ENCODE data around the gene ENKD1.

The ENKD1 gene

DNA sequence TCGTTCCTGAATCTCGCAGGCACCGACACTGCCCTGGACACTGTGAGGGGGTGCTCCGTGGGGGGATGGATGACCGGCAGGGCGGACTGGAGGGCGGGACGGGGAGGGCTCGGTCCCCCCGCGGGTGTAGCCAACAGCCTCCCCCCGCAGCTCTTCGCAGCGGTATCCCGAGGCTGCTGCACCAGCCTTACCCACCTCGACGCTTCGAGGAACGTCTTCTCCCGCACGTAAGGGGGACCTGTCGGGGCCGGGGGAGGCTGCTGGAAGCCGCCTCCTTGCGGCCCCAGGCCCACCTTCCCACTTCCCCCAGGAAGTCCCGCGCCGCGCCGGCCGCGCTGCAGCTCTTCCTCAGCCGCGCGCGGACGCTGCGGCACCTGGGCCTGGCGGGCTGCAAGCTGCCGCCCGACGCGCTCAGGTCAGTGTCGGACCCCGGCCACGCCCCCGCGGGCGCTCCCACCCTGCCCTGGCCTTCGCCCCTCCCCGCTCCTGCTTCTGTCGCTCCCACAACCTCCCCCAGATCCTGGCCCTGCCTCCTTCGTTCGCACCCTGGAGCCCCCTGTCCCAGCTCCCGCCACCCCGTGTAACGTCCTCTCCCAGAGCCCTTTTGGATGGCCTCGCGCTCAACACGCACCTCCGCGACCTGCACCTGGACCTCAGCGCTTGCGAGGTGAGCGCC is 18.3 kb downstream of the ENKD1 start:
- DNase-seq = no peak

GRCh38 chr16:67647681-67648080 is 18.9 kb downstream of the ENKD1 start:
- DNase-seq = no peak

- no peak for DNase-seq
These were observed 19.4 kb downstream of the ENKD1 start for GRCh38 chr16:67647111-67647651.

DNA sequence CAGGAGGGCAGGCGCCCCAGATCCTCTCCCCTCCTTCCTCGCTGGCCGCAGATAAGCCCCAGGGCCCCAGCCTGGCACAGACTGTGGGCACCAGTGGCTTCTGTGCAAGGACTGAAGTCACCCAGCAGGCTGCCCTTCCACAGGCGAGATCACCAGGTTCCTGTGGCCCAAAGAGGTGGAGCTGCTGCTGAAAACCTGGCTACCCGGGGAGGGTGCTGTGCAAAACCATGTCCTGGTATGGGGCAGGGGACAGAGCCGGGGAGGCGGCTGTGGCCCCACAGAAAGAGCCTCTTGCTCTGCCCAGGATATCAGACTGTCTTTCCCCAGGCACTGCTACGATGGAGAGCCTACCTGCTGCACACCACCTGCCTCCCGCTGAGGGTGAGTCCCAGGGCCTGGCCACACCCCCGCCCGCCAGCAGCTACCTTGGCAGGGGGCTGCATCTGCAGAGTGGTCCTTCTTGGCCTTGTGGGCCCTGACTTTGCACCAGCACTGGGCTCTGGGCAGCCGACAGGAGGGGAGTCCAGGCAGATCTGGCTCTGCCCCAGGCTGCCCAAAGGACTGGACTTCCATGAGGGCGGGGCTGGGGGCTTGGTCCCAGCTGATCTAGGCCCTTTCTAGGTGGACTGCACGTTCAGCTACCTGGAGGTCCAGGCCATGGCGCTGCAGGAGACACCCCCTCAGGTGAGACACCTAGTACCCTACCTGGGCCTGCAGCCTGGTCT is 21.0 kb downstream of the ENKD1 start:
- no peak for DNase-seq

DNA sequence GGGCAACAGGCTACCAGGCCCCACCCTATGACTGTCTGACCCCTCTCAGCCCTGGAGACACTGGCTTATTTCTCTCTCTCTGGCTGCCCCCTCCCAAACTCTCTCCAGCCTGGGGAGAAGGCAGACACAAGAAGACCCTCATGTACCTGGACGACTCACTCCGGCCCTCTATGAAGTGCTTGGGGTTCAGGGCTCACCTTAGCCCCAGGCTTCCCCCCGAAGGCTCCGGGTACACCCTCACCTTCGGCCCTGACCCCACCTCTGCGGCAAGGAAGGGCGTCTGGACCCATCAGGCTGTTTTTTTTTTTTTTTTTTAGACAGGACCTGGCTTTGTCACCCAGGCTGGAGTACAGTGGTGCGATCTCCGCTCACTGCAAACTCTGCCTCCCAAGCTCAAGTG is 22.5 kb downstream of the ENKD1 start:
- no peak for DNase-seq

DNA sequence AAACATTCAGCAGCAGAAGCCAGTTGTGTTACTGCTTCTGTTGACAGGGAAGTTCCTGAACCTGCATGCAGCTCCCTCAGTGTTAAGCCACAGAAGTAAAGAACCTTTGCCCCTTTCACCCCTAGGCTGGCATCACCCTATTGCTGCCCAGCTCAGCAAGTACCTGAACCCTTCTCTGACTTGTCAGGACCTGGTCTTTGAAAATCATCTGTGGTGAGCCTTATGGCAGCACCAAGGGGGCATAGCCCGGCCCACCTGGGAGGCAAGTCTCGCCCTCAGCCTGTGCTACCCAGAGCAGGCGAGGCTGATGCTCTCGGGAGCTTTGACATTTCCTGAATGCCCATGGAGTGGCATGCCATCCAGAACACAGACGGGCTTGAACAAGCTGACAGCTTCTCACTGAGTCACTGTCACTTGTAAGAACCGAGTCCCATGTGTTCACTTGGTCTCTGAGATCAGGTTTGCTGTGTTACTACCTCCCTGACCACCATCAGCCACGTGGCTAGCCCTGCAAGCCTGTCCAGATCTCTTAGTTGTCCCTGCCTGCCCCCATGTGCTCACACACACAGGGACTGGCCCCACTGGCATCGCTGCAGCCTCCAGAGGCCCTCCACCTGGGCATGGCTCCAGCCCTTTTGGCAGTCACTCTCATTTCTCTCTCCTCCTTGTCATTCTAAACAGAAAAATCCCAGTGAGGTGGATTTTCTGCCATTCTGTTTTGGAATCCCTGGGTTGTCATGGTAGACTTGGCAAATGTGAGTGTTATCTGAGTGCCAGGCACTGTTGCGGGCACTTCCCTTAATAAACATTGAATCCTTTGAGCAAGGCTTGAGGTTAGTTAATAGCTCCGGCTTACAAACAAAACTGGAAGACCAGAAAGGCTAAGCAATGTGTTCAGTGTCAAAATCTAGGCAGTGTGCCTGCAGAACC is 24.5 kb downstream of the ENKD1 start:
- no peak for DNase-seq

DNA sequence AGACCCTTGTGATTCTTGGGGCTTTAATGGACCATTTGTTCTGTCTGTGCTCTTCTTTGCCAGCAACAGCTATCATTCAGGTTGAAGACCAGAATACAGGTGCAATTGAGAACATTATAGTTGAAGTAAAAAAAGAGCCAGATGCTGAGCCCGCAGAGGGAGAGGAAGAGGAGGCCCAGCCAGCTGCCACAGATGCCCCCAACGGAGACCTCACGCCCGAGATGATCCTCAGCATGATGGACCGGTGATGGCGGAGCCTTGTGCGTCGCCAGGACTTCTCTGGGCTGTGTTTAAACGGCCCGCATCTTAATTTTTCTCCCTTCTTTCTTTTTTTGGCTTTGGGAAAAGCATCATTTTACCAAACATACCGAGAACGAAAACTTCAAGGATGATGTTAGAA is 28.9 kb downstream of the ENKD1 start:
- no peak for DNase-seq

DNA sequence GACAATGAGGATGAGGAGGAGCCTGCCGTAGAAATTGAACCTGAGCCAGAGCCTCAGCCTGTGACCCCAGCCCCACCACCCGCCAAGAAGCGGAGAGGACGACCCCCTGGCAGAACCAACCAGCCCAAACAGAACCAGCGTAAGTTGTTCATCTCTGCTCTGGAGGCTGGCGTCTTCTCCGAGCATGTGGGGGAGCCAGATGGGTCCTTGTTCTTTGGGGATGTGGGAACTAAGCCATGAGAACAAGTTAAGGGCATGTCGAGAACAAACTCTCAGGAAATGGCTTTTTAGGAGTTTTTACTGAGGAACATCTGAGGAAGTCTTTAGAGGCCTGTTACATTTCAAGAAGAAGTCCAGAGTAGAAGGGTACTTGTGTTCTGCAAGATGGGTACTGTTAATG is 29.8 kb downstream of the ENKD1 start:
- no peak for DNase-seq

GRCh38 chr16:67632415-67633172 is 34.0 kb downstream of the ENKD1 start:
- DNase-seq = no peak

DNA sequence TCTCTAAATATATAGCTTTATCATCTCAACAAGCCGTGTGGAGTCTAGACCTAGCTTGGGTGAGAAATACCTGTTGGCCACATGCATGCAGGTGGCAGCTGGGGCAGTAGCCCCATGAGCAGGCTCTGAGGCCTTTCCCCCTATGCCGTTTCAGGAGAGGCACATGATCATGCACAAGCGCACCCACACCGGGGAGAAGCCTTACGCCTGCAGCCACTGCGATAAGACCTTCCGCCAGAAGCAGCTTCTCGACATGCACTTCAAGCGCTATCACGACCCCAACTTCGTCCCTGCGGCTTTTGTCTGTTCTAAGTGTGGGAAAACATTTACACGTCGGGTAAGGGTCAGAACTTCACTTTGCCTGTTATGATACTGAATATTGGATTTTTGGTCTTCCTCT is 38.3 kb downstream of the ENKD1 start:
- no peak for DNase-seq

- no peak for DNase-seq
These were observed 52.7 kb downstream of the ENKD1 start for GRCh38 chr16:67613808-67614207.
